Activated T-helper 9 cell treated with anti-CD3 and anti-CD28 coated beads, Interleukin-2, amount 50 U/mL, for 16 hours (primary cell): ENCODE measurements around the gene CAMSAP1.

ENCODE experiments used
- DNase-seq: peaks from one replicate; pipeline ENCODE4 v3.0.0-alpha.2; 2020; ENCODE audit warnings: low read depth

The CAMSAP1 gene

GRCh38 chr9:135941288-135941995 lies 34.1 kb upstream of the CAMSAP1 start:
- no peak for DNase-seq

DNA sequence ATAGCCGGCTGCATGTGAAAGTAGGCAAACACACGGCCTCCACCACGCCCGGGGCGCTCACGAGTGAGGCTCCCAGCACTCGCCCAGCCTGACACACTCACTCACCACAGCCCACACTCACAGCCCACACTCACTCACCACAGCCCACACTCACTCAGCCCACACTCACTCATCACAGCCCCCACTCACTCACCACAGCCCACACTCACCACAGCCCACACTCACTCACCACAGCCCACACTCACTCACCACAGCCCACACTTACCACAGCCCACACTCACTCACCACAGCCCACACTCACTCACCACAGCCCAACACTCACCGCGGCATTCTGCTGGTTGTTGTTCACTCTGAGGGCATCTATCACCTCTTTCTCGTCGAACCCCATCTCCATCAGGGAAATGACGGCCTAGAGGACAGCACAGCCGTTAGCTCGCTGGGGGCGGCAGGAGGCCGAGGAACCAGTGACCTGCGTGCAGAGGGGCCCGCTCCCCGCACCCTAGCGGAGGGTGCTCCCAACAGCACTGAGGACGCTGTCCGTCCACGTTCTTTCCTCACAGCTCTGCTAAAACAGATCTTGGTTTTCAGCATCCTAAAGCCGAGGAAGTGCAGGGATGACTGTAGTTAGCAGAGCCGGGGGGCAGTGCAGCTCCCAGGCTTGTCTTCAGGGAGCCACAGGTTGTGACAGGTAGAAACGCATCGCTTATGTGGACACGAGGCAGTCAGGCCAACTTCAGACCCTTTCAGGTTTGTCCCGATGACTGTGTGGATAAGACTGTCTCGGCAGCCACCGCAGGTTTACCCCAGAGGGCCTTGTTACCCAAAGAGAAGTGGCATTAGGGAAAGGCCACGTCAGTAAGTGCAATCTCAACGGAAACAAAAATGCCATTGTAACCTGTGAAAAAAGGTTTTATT lies 32.3 kb upstream of the CAMSAP1 start:
- DNase-seq: peak; percentile 44

DNA sequence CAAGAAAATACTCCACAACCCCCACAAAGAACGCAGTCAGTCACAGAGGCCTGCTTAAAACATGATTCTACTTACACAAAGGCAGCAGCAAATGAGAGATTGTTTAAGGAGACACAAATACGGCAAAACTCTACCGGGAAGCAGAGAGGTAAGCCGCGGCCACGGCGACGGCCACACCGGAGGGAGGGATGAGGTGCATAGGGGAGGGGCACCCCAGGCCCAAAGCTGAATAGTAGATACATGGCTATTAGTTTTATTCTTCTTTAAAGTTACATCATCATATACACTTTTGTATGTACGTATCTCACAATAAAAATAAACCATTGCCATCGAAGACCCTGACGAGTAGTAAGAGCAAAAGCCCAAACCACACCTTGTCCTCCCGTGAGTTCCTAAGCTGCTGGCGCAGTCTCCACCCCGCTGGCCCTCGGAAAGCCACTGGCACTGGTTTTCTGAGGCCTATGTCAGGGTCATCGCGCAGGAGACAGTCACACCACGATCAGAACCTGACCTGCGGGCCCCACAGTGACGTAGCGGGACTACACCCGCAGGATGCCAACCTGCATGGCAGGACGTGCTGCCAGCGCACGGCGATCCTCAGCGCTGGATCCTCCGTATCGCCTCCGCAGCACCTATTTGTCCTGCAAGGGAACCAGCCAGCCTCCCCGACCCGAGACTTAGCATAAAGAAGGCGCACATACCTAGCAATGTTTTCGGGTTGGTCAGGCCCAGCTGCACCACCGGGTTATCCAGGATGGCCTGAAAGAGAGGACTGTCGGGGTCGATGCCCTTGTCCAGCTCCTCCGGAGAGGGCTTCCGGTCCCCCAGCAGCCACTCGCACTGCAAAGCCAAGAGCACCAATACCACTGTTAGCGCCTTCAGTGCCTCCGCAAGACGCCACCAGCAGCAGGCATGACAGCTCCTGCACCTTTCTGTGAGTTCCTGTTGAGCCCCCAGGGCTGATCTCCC lies 30.5 kb upstream of the CAMSAP1 start:
- DNase-seq: no peak

GRCh38 chr9:135933114-135933513 lies 25.8 kb upstream of the CAMSAP1 start:
- no peak for DNase-seq

GRCh38 chr9:135932656-135933055 lies 25.3 kb upstream of the CAMSAP1 start:
- DNase-seq: no peak

DNA sequence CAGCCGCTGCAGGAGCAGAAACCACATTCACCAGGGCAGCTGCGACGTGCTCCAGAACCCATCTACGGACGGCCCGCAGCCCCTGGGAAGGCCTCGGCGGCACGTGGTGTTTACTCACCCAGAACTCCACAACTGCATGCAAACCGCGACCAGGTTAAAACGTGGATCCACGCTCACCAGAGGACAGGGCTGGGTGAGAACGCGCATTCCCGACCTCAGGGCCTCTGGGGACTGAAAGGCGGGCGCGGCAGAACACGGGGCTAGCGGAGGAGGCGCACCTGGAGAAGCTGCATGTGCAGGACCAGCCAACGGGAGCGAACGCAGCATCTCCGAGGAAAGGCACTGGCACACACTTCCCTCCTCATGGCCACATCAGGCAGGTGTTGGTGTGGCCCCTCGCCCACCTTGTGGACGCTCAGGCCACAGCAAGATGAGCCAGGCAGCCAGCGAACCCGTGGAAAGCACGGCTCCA lies 24.0 kb upstream of the CAMSAP1 start:
- no peak for DNase-seq

DNA sequence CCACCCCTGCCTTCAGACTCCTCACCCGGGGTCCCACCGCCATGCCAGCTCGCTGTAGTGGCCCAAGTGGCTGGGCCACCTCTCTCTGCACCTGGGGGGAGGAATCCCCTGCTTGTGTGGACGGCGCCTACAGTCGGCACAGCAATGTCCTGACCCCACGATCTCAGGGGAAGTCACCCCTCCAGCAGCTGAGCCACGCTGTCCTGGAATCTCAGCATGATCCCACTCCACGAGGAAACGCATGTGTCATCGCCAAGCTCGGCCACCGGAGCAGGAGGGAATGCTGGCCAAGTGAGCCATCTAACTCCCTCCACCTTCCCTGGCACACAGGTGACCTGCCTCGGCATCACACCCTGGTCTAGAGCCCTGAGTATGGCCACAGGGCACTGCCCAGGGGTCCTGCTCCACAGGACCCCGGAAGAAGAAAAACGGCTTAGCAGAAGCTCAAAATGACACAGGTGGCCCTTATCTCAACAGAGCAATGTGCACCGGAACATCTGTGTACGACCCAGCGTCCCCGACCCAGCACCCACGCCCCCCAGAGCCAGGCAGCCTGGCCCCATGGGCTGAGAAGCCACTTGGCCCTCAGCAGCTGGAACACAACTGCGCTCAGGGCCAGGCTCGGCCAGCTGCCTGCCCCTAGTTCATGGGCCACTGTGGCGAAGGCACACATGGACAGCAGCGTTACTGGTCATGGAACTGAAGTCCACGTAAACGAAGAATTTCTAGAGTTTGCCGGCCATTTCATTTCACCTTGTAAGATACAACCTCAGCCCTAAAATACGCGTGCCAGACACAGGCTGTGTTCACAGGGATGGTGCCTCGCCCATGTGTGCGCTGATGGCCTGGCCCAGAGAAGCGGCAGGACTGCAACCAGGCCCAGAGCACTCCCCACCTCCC lies 23.4 kb upstream of the CAMSAP1 start:
- no peak for DNase-seq

- no peak for DNase-seq
Observed at GRCh38 chr9:135929656-135930445, 22.5 kb upstream of the CAMSAP1 start.

- no peak for DNase-seq
Observed at GRCh38 chr9:135928731-135929655, 21.6 kb upstream of the CAMSAP1 start.

DNA sequence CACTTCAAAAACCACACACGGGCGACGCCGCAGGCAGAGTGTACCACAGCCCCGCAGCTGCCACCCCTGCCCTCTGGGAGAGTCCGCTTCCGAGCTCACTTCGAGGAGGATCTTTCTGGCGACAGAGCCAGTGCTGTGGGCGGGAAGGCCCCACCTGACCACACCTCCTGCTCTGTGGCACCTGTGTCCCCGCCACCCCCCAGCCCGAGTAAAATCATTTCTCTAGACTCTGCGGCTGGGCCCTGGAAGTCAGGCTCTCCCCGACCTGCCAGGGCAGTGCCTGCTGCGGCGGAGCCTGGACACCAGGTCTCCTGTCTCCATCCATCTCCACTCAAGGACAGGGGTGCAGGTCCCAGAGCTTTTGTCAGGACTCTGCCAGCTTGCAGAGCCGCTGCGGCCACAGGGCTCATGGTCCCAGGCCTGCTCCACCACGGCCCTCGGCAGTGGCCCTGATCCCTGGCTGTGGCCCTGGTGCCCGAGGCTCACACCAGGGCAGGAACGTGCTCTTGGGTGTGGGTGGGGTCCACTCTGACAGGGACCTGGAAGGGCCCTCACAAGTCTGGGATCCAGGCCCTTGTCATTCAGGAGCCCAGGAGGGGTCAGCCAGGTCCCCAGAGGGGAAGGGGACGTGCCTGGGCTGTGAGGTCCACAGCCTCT lies 20.9 kb upstream of the CAMSAP1 start:
- DNase-seq: no peak

- no peak for DNase-seq
Observed at GRCh38 chr9:135927195-135928013, 20.1 kb upstream of the CAMSAP1 start.

GRCh38 chr9:135926402-135927194 lies 19.3 kb upstream of the CAMSAP1 start:
- DNase-seq: peak; percentile 69

DNA sequence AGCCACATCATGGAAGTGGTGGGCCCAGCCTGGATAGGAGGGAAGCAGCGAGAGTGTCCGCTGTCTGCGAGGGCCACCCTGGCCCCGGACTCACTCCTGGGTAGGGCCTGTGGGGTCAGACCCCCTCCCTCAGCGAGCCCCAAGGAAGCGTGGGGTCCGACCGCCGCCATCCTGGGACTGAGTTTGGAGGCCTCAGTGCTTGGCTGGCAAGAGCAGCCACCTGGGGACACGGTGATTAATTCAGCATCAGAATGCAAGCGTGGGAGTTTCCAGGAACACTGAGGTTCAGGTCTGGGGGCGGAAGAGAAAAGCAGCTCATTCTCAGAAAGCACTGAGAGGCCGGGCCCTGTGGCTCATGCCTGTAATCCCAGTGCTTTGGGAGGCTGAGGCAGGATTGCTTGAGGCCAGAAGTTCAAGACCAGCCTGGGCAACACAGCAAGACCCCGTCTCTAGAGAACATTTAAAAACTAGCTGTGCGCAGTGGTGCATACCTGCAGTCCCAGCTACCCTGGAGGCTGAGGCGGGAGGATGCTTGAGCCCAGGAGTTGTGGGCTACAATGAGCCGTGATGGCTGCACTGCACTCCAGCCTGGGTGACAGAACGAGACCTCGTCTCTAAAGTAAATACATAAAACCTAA lies 18.3 kb upstream of the CAMSAP1 start:
- peak; percentile 66 for DNase-seq

GRCh38 chr9:135924628-135925338 lies 17.4 kb upstream of the CAMSAP1 start:
- peak; percentile 11 for DNase-seq

- no peak for DNase-seq
Observed at GRCh38 chr9:135923508-135923907, 16.2 kb upstream of the CAMSAP1 start.
